Mucosa of descending colon (tissue), 3 donors: ENCODE data around the gene TOP2A. TPM values are rescaled to one million over a fixed set of nuclear protein-coding genes. Genes with fewer than 3 reads are reported as not detected.

Experiments used
- ATAC-seq: fragments of 200-7000 bp; cut with Tn5 transposase; one replicate; pipeline ENCODE4 v1.9.1; 2020; ENCODE audit warnings: mild to moderate bottlenecking, moderate library complexity
- DNase-seq, 3 donors: peaks; one replicate each; pipeline ENCODE4 v3.0.0-alpha.2; 2020
- H3K36me3 ChIP-seq: fragments of 200-600 bp; one replicate; pipeline ENCODE4 v1.8.0; 2021; ENCODE audit warnings: low read depth, mild to moderate bottlenecking
- H3K4me1 ChIP-seq: fragments of 200-600 bp; one replicate; pipeline ENCODE4 v1.8.0; 2021; ENCODE audit warnings: low read depth, mild to moderate bottlenecking
- H3K4me3 ChIP-seq: fragments of 200-600 bp; one replicate; pipeline ENCODE4 v1.8.0; 2021; ENCODE audit warnings: mild to moderate bottlenecking
- H3K9me3 ChIP-seq: fragments of 200-600 bp; one replicate; pipeline ENCODE4 v1.8.0; 2021; ENCODE audit warnings: mild to moderate bottlenecking
- CTCF ChIP-seq: fragments of 200-600 bp; IDR thresholded peaks from one replicate; pipeline ENCODE4 v1.8.0; 2022; ENCODE audit warnings: antibody characterized with exemption, mild to moderate bottlenecking
- intact Hi-C, 2 donors: fragments of 100-400 bp; cut with DNase I in 1 of 2; cut with micrococcal nuclease in 1 of 2; formaldehyde crosslinking; loops; one replicate each; pipeline versions ENCODE4 v1.11.0 to v1.11.1; 2022; cut with DNase I, micrococcal nuclease
- total RNA-seq, 3 donors: library from RNA; stranded (reverse); fragmentation: NEBNext Ultra II Directional in 2 of 3; extraction: Animal tissue kit (Norgen Biotek cat#: 25700) in 2 of 3; gene quantifications; one replicate each; pipeline versions ENCODE4 v1.2.1 to v1.2.4, GENCODE V29; 2021 to 2023
- donor health status: DM: no; HTN: no; CAD: no; lungs with moderate emphysema.
- donor health status: DM: no; HTN: no; CAD: no.
- donor health status: DM: no; HTN: yes; CAD: no.

The TOP2A gene
- total RNA-seq, 3 donors from 2014 or later = 6.9 to 50.1 (median 11.4) TPM

GRCh38 chr17:40338941-40339649 lies 78.6 kb downstream of the TOP2A start:
- peak in 1 of 3 donors; percentile 30 for DNase-seq
- Histone ChIP-seq H3K4me3 (no peak overlapping the region), H3K4me1 (peaks cover 41% of the 10 kb centered on the region), H3K36me3 (no peaks in the 10 kb centered on the region), H3K9me3 (no peaks in the 10 kb centered on the region)
- TF ChIP-seq CTCF = no peak
- ATAC-seq = no peak
- intact Hi-C loops = no loop called here

Other genes starting within 250 kb of the TOP2A start
- gene RAPGEFL1, start 240.4 kb downstream of the TOP2A start, total RNA-seq = 100 to 1,000 TPM in 2 of 3 donors, 10 to 100 TPM in 1; 76.8 to 177 (median 147) TPM
- gene WIPF2, start 198.6 kb downstream of the TOP2A start, total RNA-seq = 10 to 100 TPM; 41.4 to 56.2 (median 42.8) TPM
- gene CDC6, start 130.0 kb downstream of the TOP2A start, total RNA-seq = 10 to 100 TPM in 1 of 3 donors, 1 to 10 TPM in 2; 4.0 to 14.9 (median 7.4) TPM
- 10 to 100 TPM; 42.2 to 51.2 (median 49.6) TPM for gene RARA, start 108.7 kb downstream of the TOP2A start, total RNA-seq
- 1 to 10 TPM in 2 of 3 donors, under 1 TPM in 1; 0.81 to 1.4 (median 1.2) TPM for gene GJD3, start 53.2 kb downstream of the TOP2A start, total RNA-seq
- 100 to 1,000 TPM; 215 to 459 (median 244) TPM for gene IGFBP4, start 25.6 kb upstream of the TOP2A start, total RNA-seq
- gene TNS4, start 83.7 kb upstream of the TOP2A start, total RNA-seq = 10 to 100 TPM in 1 of 3 donors, 1 to 10 TPM in 2; 3.0 to 13.1 (median 3.3) TPM
- gene CCR7, start 147.6 kb upstream of the TOP2A start, total RNA-seq = 1 to 10 TPM in 1 of 3 donors, under 1 TPM in 2; 0.44 to 3.2 (median 0.87) TPM
- 10 to 100 TPM; 72.0 to 93.8 (median 87.9) TPM for gene SMARCE1, start 229.9 kb upstream of the TOP2A start, total RNA-seq
- gene KRT222, start 247.3 kb upstream of the TOP2A start, total RNA-seq = 1 to 10 TPM in 1 of 3 donors, under 1 TPM in 1, not detected in 1; 0.43 to 1.0 TPM